Psoas muscle (tissue), 8 donors: Measurements from ENCODE around the gene SLC2A4. TPM values are rescaled to one million over a fixed set of nuclear protein-coding genes. Genes with fewer than 3 reads are reported as not detected.

ENCODE experiments used
- ATAC-seq, 4 donors: fragments of 200-7000 bp; cut with Tn5 transposase; one replicate each; pipeline ENCODE4 v1.9.1; 2020; ENCODE audit warnings: moderate library complexity in 3 of 4, mild to moderate bottlenecking in 2 of 4
- DNase-seq, 2 donors: peaks; one replicate each; pipeline ENCODE4 v3.0.0-alpha.2; 2020
- H3K27ac ChIP-seq: fragments of 200-600 bp; one replicate; pipeline ENCODE4 v1.8.0; 2022
- H3K27me3 ChIP-seq, 3 donors: fragments of 200-600 bp in 1 of 3; one replicate each; pipeline versions ENCODE4 v1.6.1 to v1.8.0; 2013 to 2022; ENCODE audit warnings: low read length in 2 of 3, mild to moderate bottlenecking in 2 of 3, moderate library complexity in 1 of 3; ENCODE audit not compliant: insufficient read depth in 3 of 3
- H3K36me3 ChIP-seq, 2 donors: fragments of 200-600 bp in 1 of 2; one replicate each; pipeline versions ENCODE4 v1.6.1 to v1.8.0; 2013 to 2022; ENCODE audit warnings: low read depth in 1 of 2, mild to moderate bottlenecking in 1 of 2, moderate library complexity in 1 of 2; ENCODE audit not compliant: insufficient read depth in 1 of 2
- H3K4me1 ChIP-seq: fragments of 200-600 bp; one replicate; pipeline ENCODE4 v1.8.0; 2022
- H3K4me3 ChIP-seq: fragments of 200-600 bp; one replicate; pipeline ENCODE4 v1.8.0; 2022; ENCODE audit warnings: mild to moderate bottlenecking
- H3K9me3 ChIP-seq: fragments of 200-600 bp; one replicate; pipeline ENCODE4 v1.8.0; 2022
- CTCF ChIP-seq: fragments of 200-600 bp; IDR thresholded peaks from one replicate; pipeline ENCODE4 v1.8.0; 2022; ENCODE audit warnings: antibody characterized with exemption
- WGBS, 3 donors: extraction: QIAGEN DNeasy Blood & Tissue Kit; methylation state at CpG; one replicate each; pipeline versions ENCODE4 v1.1.6 to v1.1.7; 2013; 5-methylcytosine and 5-hydroxymethylcytosine counted together
- intact Hi-C, 2 donors: fragments of 100-400 bp; cut with DNase I; formaldehyde crosslinking; loops; one replicate each; pipeline versions ENCODE4 v1.11.0 to v1.14.2; 2022
- polyA plus RNA-seq, 3 donors: library from polyadenylated mRNA; stranded (reverse); fragments of 200-250 nt; gene quantifications; one replicate each; pipeline ENCODE4 v1.2.3, GENCODE V29; 2013
- total RNA-seq, 4 donors: library from RNA; stranded (reverse); fragmentation: NEBNext Ultra II Directional in 2 of 4; extraction: Animal tissue kit (Norgen Biotek cat#: 25700) in 2 of 4; gene quantifications; one replicate each; pipeline versions ENCODE4 v1.2.1 to v1.2.4, GENCODE V29; 2021 to 2023
- donor health status: healthy with polysubstance abuse.
- donor health status: DM: no; HTN: no; CAD: no; lungs with moderate emphysema.
- donor health status: Bipolar disorder and iron deficiency.
- donor health status: healthy.
- donor health status: DM: yes; HTN: yes; CAD: no.
- donor health status: DM: no; HTN: no; CAD: no.
- donor health status: DM: no; HTN: no; CAD: no.
- donor health status: DM: yes; HTN: yes; CAD: no.

The SLC2A4 gene
- total and polyA plus RNA-seq, 7 donors, result 19.4 to 257 (median 127) TPM

- no peak overlapping the region for H3K27ac ChIP-seq
- no peak overlapping the region for H3K4me3 ChIP-seq
- ATAC-seq (peak in 3 of 4 donors; percentile 13 to 64 (median 43)), DNase-seq (peak; percentile 55 to 78)
- TF ChIP-seq CTCF, result peak; percentile 68
- H3K27me3 ChIP-seq, result no peaks in the 10 kb centered on the region
- intact Hi-C loops, result no loop called here
- H3K36me3 ChIP-seq, result peaks cover 14 to 82% of the 10 kb centered on the region in 2 donors
- H3K4me1 ChIP-seq, result peaks cover 12% of the 10 kb centered on the region
- H3K9me3 ChIP-seq, result no peaks in the 10 kb centered on the region
- WGBS, 3 donors, result 66 to 67% (median 66%) methylated on average over 36 to 39 of the region's 39 CpGs
These were observed 42.4 kb downstream of the SLC2A4 start for GRCh38 chr17:7323731-7324437.

GRCh38 chr17:7324438-7324779 is 42.9 kb downstream of the SLC2A4 start:
- Histone ChIP-seq H3K9me3 (no peaks in the 10 kb centered on the region), H3K36me3 (peaks cover 11 to 77% of the 10 kb centered on the region in 2 donors), H3K27me3 (no peaks in the 10 kb centered on the region), H3K27ac (no peak overlapping the region), H3K4me1 (peaks cover 12% of the 10 kb centered on the region), H3K4me3 (no peak overlapping the region)
- intact Hi-C loops, result no loop called here
- TF ChIP-seq CTCF, result no peak
- 81 to 89% (median 88%) methylated on average over 3 of the region's 3 CpGs for WGBS, 3 donors
- DNase-seq (no peak), ATAC-seq (no peak)

GRCh38 chr17:7325031-7325528 is 43.6 kb downstream of the SLC2A4 start:
- intact Hi-C loops, result no loop called here
- peaks cover 11 to 70% of the 10 kb centered on the region in 2 donors for H3K36me3 ChIP-seq
- DNase-seq (no peak), ATAC-seq (no peak)
- WGBS, 3 donors, result 90 to 93% (median 92%) methylated on average over 16 to 19 of the region's 19 CpGs
- H3K27ac ChIP-seq, result no peak overlapping the region
- H3K27me3 ChIP-seq, result no peaks in the 10 kb centered on the region
- H3K9me3 ChIP-seq, result no peaks in the 10 kb centered on the region
- TF ChIP-seq CTCF, result no peak
- peaks cover 12% of the 10 kb centered on the region for H3K4me1 ChIP-seq
- no peak overlapping the region for H3K4me3 ChIP-seq

GRCh38 chr17:7326186-7326585 is 44.7 kb downstream of the SLC2A4 start:
- H3K27me3 ChIP-seq, result no peaks in the 10 kb centered on the region
- no peak overlapping the region for H3K4me3 ChIP-seq
- intact Hi-C loops, result no loop called here
- WGBS, 3 donors, result 88 to 92% (median 92%) methylated on average over 11 of the region's 11 CpGs
- DNase-seq (no peak), ATAC-seq (no peak)
- TF ChIP-seq CTCF, result no peak
- peaks cover 12% of the 10 kb centered on the region for H3K4me1 ChIP-seq
- no peak overlapping the region for H3K27ac ChIP-seq
- H3K36me3 ChIP-seq, result peaks cover 5 to 59% of the 10 kb centered on the region in 2 donors
- H3K9me3 ChIP-seq, result no peaks in the 10 kb centered on the region
